ENCODE measurements around the gene SMTNL2. TPM values are rescaled to one million over a fixed set of nuclear protein-coding genes. Genes with fewer than 3 reads are reported as not detected.

SMTNL2 gene
- total and polyA plus RNA-seq, 2 of the 4 experiments (the other 2 are of a cell fraction): not detected

GRCh38 chr17:4635823-4636375 lies 51.6 kb downstream of the SMTNL2 start:
- no peak for ATAC-seq (ENCODE audit: low read depth)

More at GRCh38 chr17:4635823-4636375, 51.6 kb downstream of the SMTNL2 start:
- no peak overlapping the region for H2AFZ ChIP-seq (replicated peaks; ENCODE audit: low read length, poor library complexity)
- H3K79me1 ChIP-seq (ENCODE audit: low read depth in 1 of 2, low read length in 2 of 2): no peaks in the 10 kb centered on the region
- H2BK20ac ChIP-seq (ENCODE audit: low read depth, low read length): no peak overlapping the region
- H4K8ac ChIP-seq (ENCODE audit: low read depth in 2 of 2, low read length in 2 of 2): no peak overlapping the region
- in situ Hi-C loops (cut with MboI; ENCODE audit: low sequenced_read_pairs) (no loop called here), intact Hi-C loops (cut with micrococcal nuclease) (no loop called here), dilution Hi-C loops (cut with HindIII; ENCODE audit: low sequenced_read_pairs, unreplicated experiment) (no loop called here)
- no peak overlapping the region for H2AK5ac ChIP-seq (ENCODE audit: low read depth, low read length)
- H3K23ac ChIP-seq (ENCODE audit: low read depth, low read length): no peak overlapping the region
- H3K14ac ChIP-seq (replicated peaks; ENCODE audit: low read depth, low read length): no peak overlapping the region
- TF ChIP-seq POLR2A (IDR thresholded peaks at IDR 0.05; ENCODE audit: low read depth, low read length): no peak
- no peak for TF ChIP-seq RCOR1 (IDR thresholded peaks at IDR 0.05; ENCODE audit: insufficient replicate concordance, low read length)
- TF ChIP-seq MAZ (IDR thresholded peaks at IDR 0.05; ENCODE audit: borderline replicate concordance, low read depth, low read length): no peak
- TF ChIP-seq CEBPB (IDR thresholded peaks at IDR 0.05; ENCODE audit: low read depth, low read length): no peak
- TF ChIP-seq USF2 (IDR thresholded peaks at IDR 0.05; ENCODE audit: low read depth, low read length): no peak
- TF ChIP-seq NFE2L2 (IDR thresholded peaks at IDR 0.05; ENCODE audit: low read depth, low read length): no peak
- TF ChIP-seq MXI1 (IDR thresholded peaks at IDR 0.05; ENCODE audit: borderline replicate concordance, low read depth, low read length): no peak
- TF ChIP-seq CHD1 (IDR thresholded peaks at IDR 0.05; ENCODE audit: low read depth, low read length): no peak
- TF ChIP-seq RAD21 (IDR thresholded peaks at IDR 0.05; ENCODE audit: low read length): no peak
- no peak for TF ChIP-seq CTCF (conservative IDR thresholded peaks at IDR 0.05; ENCODE audit: low read depth, low read length)
- no peak for TF ChIP-seq SMC3 (IDR thresholded peaks at IDR 0.05; ENCODE audit: low read depth, low read length)
- no peak for TF ChIP-seq MAFK (IDR thresholded peaks at IDR 0.05; ENCODE audit: low read depth, low read length)
- TF ChIP-seq FOS (IDR thresholded peaks at IDR 0.05; ENCODE audit: low read depth, low read length): no peak
- TF ChIP-seq BHLHE40 (IDR thresholded peaks at IDR 0.05; ENCODE audit: low read depth, low read length): no peak
- no peak for TF ChIP-seq ELK1 (IDR thresholded peaks at IDR 0.05; ENCODE audit: borderline replicate concordance, low read depth, low read length)
- no peak for TF ChIP-seq RFX5 (IDR thresholded peaks at IDR 0.05; ENCODE audit: low read depth, low read length)
- H2AK9ac ChIP-seq (replicated peaks; ENCODE audit: low read depth, low read length, poor library complexity): no peak overlapping the region
- H3K4me3 ChIP-seq (ENCODE audit: insufficient read depth, low read depth, low read length): no peak overlapping the region
- no peak overlapping the region for H3K4ac ChIP-seq (ENCODE audit: low read depth, low read length)
- H2BK15ac ChIP-seq (ENCODE audit: low read depth, low read length): no peak overlapping the region
- H3K18ac ChIP-seq (ENCODE audit: low read depth, low read length): no peak overlapping the region
- H3K4me2 ChIP-seq (ENCODE audit: low read depth, low read length): no peak overlapping the region
- no peak overlapping the region for H2BK5ac ChIP-seq (ENCODE audit: low read depth, low read length, poor library complexity, severe bottlenecking)
- no peak overlapping the region for H2BK120ac ChIP-seq (ENCODE audit: low read depth, low read length)
- H4K5ac ChIP-seq (ENCODE audit: low read depth, low read length): no peak overlapping the region
- ChIA-PET POLR2A (ENCODE audit: unreplicated experiment) (no interaction called here), CTCF (no interaction called here)
- no peaks in the 10 kb centered on the region for H3K4me1 ChIP-seq (ENCODE audit: control insufficient read depth, insufficient read depth, low read length)
- H3K9me1 ChIP-seq (ENCODE audit: insufficient read depth, low read length): no peaks in the 10 kb centered on the region
- no peaks in the 10 kb centered on the region for H3K36me3 ChIP-seq (ENCODE audit: control insufficient read depth, insufficient read depth, low read length)
- H3K27me3 ChIP-seq (ENCODE audit: control insufficient read depth, insufficient read depth, low read length): peaks cover 43% of the 10 kb centered on the region
- no peaks in the 10 kb centered on the region for H3K9me3 ChIP-seq (ENCODE audit: control insufficient read depth, insufficient read depth, low read length)
- 21% methylated on average over 5 of the region's 10 CpGs; no CpG with 5 or more reads in 1 of the 2 experiments for WGBS, 2 experiments (ENCODE audit: extremely low coverage in 2 of 2, insufficient read length in 1 of 2)
- no peaks in the 10 kb centered on the region for H4K20me1 ChIP-seq (ENCODE audit: insufficient read depth, low read length)
- H4K91ac ChIP-seq (ENCODE audit: insufficient read depth, low read depth, low read length): no peak overlapping the region
- no peak for DNase-seq
- no peak overlapping the region for H3K27ac ChIP-seq (ENCODE audit: insufficient read depth, low read length)
- no peak overlapping the region for H3K9ac ChIP-seq (ENCODE audit: low read depth, low read length)
- no TSS peak for BruUV-seq (replicated peaks)
- no peak overlapping the region for H3K56ac ChIP-seq (ENCODE audit: extremely low read depth, insufficient read depth, low read length)

Data from IMR-90 (cell line).